Measurements from ENCODE around the gene RUNDC3A.

GRCh38 chr17:44354582-44355561 lies 46.5 kb downstream of the RUNDC3A start:
- TF ChIP-seq REST (IDR thresholded peaks at IDR 0.05; ENCODE audit: low read depth), result no peak
- no peak for TF ChIP-seq CEBPB (IDR thresholded peaks at IDR 0.05)
- no peak for TF ChIP-seq CREB1 (IDR thresholded peaks at IDR 0.05; ENCODE audit: low read depth)
- no peak for TF ChIP-seq USF1 (IDR thresholded peaks at IDR 0.05)

Data from Ishikawa (cell line).